GM12864 (cell line): Measurements from ENCODE around the gene MEIKIN.

Source experiments
- DNase-seq: peaks from one replicate; pipeline ENCODE4 v3.0.0-alpha.2; 2011; ENCODE audit warnings: low read depth
- H3K4me3 ChIP-seq: 2 replicates; pipeline ENCODE4 v1.5.1; 2011; ENCODE audit warnings: mild to moderate bottlenecking, low read depth, low read length, control low read depth
- CTCF ChIP-seq: IDR thresholded peaks from 2 replicates; pipeline ENCODE4 v1.5.1; 2011; ENCODE audit warnings: low read depth, mild to moderate bottlenecking, moderate library complexity, low read length, control low read depth, inconsistent platforms; ENCODE audit errors: missing control alignments

MEIKIN gene

DNA sequence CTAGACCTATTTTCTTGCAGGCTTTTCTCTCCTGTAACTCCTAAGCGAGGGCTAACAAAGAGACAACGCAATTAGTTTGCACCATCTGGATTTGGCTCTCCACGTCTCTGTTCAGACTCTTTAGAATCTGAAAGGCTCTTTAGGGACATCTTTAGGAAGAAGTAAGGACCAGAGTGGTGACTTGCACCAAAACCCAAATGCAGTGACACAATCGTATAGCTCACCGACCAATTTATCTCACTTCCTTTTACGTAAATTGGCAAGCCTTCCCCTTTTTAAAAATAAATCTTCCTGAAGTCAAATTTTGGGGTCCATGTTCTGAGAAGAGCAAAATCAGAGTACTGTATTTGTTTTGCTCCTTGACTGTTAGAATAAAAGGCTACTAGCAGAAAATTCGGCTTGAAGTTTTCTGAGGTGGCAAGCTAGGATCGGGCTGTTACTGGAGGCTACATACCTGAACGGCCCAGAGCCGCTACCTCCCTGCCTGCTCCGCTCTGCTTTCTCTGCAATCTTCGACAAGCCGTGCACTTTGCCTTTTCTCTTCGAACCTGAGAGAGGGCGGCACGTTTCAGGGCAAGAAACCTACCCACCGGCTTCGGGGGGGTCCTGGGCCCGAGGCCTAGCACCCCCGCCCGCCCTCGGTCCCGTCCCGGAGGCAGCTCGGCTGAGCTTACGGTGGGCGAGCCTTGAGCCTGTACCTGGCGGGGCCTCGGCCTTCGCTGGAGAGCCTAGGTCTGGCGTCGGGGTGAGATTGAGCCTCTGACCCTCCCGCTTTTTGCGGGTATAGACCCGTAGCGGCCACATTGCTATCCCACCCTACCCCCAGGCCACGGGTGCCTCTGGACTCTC is 537 bp downstream of the MEIKIN start:
- DNase-seq = no peak
- no peak for TF ChIP-seq CTCF
- no peak overlapping the region for H3K4me3 ChIP-seq

GRCh38 chr5:131943916-131944315 is 1.5 kb downstream of the MEIKIN start:
- DNase-seq = no peak
- H3K4me3 ChIP-seq = no peak overlapping the region
- TF ChIP-seq CTCF = no peak

GRCh38 chr5:131942016-131942415 is 3.4 kb downstream of the MEIKIN start:
- TF ChIP-seq CTCF = no peak
- DNase-seq = no peak
- no peak overlapping the region for H3K4me3 ChIP-seq

- DNase-seq = no peak
- H3K4me3 ChIP-seq = no peak overlapping the region
- no peak for TF ChIP-seq CTCF
These were observed 5.6 kb downstream of the MEIKIN start for GRCh38 chr5:131939690-131940345.

GRCh38 chr5:131932235-131932634 is 13.2 kb downstream of the MEIKIN start:
- no peak for DNase-seq
- no peak overlapping the region for H3K4me3 ChIP-seq
- no peak for TF ChIP-seq CTCF

DNA sequence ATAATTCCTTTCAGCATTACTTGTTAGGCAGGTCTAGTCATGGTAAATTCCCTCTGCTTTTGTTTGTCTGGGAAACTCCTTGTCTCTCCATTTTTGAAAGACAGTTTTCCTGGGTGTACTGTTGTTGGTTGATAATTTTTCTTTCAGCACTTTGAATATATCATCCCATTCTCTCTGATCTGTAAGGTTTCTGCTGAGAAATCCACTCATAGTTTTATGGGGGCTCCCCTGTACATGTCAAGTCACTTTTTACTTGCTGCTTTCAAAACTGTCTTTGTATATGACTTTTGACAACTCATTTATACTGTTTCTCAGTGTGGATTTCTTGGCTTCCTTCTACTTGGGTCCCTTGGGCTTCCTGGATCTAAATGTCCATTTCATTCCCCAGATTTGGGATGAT is 16.5 kb downstream of the MEIKIN start:
- TF ChIP-seq CTCF = no peak
- H3K4me3 ChIP-seq = no peak overlapping the region
- DNase-seq = no peak
